ENCODE results near the gene LRMDA. TPM values are rescaled to one million over a fixed set of nuclear protein-coding genes. Genes with fewer than 3 reads are reported as not detected.

LRMDA gene
- total and polyA plus RNA-seq, 2 of the 4 experiments (the other 2 are of a cell fraction) = 0.07 TPM; not detected in 1

DNA sequence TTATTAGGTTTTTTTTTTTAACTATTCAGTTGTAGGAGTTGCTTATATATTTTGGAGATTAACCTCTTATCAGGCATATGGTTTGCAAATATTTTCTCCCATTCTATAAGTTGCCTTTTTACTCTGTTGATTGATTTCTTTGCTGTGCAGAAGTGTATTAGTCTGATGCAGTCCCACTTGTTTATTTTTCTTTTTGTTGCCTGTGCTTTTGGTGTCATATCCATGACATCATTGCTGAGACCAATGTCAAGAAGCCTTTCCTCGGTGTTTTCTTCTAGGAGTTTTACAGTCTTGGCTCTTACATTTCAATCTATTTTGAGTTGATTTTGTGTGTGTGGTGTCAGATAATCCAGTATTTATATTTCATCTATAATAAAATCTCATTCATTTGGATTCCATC lies 155.4 kb downstream of the LRMDA start:
- Histone ChIP-seq H2AK5ac (ENCODE audit: low read depth, low read length) (no peak overlapping the region), H4K20me1 (ENCODE audit: insufficient read depth, low read length) (no peaks in the 10 kb centered on the region), H3K9me1 (ENCODE audit: insufficient read depth, low read length) (no peaks in the 10 kb centered on the region), H2AK9ac (replicated peaks; ENCODE audit: low read depth, low read length, poor library complexity) (no peak overlapping the region), H3K14ac (replicated peaks; ENCODE audit: low read depth, low read length) (no peak overlapping the region), H2BK15ac (ENCODE audit: low read depth, low read length) (no peak overlapping the region), H4K91ac (ENCODE audit: insufficient read depth, low read depth, low read length) (no peak overlapping the region), H2BK20ac (ENCODE audit: low read depth, low read length) (no peak overlapping the region), H4K5ac (ENCODE audit: low read depth, low read length) (no peak overlapping the region), H4K8ac (ENCODE audit: low read depth in 2 of 2, low read length in 2 of 2) (no peak overlapping the region), H3K9ac (ENCODE audit: low read depth, low read length) (no peak overlapping the region), H3K27me3 (ENCODE audit: control insufficient read depth, insufficient read depth, low read length) (no peaks in the 10 kb centered on the region; the same call in 1 of the 2 replicates), H3K4me2 (ENCODE audit: low read depth, low read length) (no peak overlapping the region), H3K9me3 (ENCODE audit: control insufficient read depth, insufficient read depth, low read length) (peaks cover 5% of the 10 kb centered on the region), H3K56ac (ENCODE audit: extremely low read depth, insufficient read depth, low read length) (no peak overlapping the region), H3K36me3 (ENCODE audit: control insufficient read depth, insufficient read depth, low read length) (no peaks in the 10 kb centered on the region), H3K4ac (ENCODE audit: low read depth, low read length) (no peak overlapping the region), H2AFZ (replicated peaks; ENCODE audit: low read length, poor library complexity) (no peak overlapping the region), H3K27ac (ENCODE audit: insufficient read depth, low read length) (no peak overlapping the region), H3K4me3 (ENCODE audit: insufficient read depth, low read depth, low read length) (no peak overlapping the region), H2BK5ac (ENCODE audit: low read depth, low read length, poor library complexity, severe bottlenecking) (no peak overlapping the region), H3K18ac (ENCODE audit: low read depth, low read length) (no peak overlapping the region), H3K4me1 (ENCODE audit: control insufficient read depth, insufficient read depth, low read length) (no peaks in the 10 kb centered on the region), H3K23ac (ENCODE audit: low read depth, low read length) (no peak overlapping the region), H2BK120ac (ENCODE audit: low read depth, low read length) (no peak overlapping the region), H3K79me1 (ENCODE audit: low read depth in 1 of 2, low read length in 2 of 2) (no peaks in the 10 kb centered on the region)
- DNase-seq (no peak), ATAC-seq (ENCODE audit: low read depth) (no peak)
- BruUV-seq (replicated peaks) = no TSS peak
- no peak for TF ChIP-seq RCOR1 (IDR thresholded peaks at IDR 0.05; ENCODE audit: insufficient replicate concordance, low read length)
- TF ChIP-seq SMC3 (IDR thresholded peaks at IDR 0.05; ENCODE audit: low read depth, low read length) = no peak
- no peak for TF ChIP-seq POLR2A (IDR thresholded peaks at IDR 0.05; ENCODE audit: low read depth, low read length)
- no peak for TF ChIP-seq RAD21 (IDR thresholded peaks at IDR 0.05; ENCODE audit: low read length)
- no peak for TF ChIP-seq BHLHE40 (IDR thresholded peaks at IDR 0.05; ENCODE audit: low read depth, low read length)
- no peak for TF ChIP-seq RFX5 (IDR thresholded peaks at IDR 0.05; ENCODE audit: low read depth, low read length)
- TF ChIP-seq CHD1 (IDR thresholded peaks at IDR 0.05; ENCODE audit: low read depth, low read length) = no peak
- TF ChIP-seq, protein P1, sequence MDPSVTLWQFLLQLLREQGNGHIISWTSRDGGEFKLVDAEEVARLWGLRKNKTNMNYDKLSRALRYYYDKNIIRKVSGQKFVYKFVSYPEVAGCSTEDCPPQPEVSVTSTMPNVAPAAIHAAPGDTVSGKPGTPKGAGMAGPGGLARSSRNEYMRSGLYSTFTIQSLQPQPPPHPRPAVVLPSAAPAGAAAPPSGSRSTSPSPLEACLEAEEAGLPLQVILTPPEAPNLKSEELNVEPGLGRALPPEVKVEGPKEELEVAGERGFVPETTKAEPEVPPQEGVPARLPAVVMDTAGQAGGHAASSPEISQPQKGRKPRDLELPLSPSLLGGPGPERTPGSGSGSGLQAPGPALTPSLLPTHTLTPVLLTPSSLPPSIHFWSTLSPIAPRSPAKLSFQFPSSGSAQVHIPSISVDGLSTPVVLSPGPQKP (IDR thresholded peaks at IDR 0.05; ENCODE audit: borderline replicate concordance, low read depth, low read length) = no peak
- no peak for TF ChIP-seq MAZ (IDR thresholded peaks at IDR 0.05; ENCODE audit: borderline replicate concordance, low read depth, low read length)
- TF ChIP-seq FOS (IDR thresholded peaks at IDR 0.05; ENCODE audit: low read depth, low read length) = no peak
- TF ChIP-seq, protein P2, sequence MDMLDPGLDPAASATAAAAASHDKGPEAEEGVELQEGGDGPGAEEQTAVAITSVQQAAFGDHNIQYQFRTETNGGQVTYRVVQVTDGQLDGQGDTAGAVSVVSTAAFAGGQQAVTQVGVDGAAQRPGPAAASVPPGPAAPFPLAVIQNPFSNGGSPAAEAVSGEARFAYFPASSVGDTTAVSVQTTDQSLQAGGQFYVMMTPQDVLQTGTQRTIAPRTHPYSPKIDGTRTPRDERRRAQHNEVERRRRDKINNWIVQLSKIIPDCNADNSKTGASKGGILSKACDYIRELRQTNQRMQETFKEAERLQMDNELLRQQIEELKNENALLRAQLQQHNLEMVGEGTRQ (IDR thresholded peaks at IDR 0.05; ENCODE audit: low read depth, low read length) = no peak
- TF ChIP-seq MXI1 (IDR thresholded peaks at IDR 0.05; ENCODE audit: borderline replicate concordance, low read depth, low read length) = no peak
- TF ChIP-seq, protein P3, sequence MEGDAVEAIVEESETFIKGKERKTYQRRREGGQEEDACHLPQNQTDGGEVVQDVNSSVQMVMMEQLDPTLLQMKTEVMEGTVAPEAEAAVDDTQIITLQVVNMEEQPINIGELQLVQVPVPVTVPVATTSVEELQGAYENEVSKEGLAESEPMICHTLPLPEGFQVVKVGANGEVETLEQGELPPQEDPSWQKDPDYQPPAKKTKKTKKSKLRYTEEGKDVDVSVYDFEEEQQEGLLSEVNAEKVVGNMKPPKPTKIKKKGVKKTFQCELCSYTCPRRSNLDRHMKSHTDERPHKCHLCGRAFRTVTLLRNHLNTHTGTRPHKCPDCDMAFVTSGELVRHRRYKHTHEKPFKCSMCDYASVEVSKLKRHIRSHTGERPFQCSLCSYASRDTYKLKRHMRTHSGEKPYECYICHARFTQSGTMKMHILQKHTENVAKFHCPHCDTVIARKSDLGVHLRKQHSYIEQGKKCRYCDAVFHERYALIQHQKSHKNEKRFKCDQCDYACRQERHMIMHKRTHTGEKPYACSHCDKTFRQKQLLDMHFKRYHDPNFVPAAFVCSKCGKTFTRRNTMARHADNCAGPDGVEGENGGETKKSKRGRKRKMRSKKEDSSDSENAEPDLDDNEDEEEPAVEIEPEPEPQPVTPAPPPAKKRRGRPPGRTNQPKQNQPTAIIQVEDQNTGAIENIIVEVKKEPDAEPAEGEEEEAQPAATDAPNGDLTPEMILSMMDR (conservative IDR thresholded peaks at IDR 0.05; ENCODE audit: low read depth, low read length) = no peak
- dilution Hi-C loops (cut with HindIII; ENCODE audit: low sequenced_read_pairs, unreplicated experiment) = no loop called here
- intact Hi-C loops (cut with micrococcal nuclease) = no loop called here
- POLR2A ChIA-PET (ENCODE audit: unreplicated experiment) = no interaction called here
- in situ Hi-C loops (cut with MboI; ENCODE audit: low sequenced_read_pairs) = no loop called here
- WGBS, 2 experiments (ENCODE audit: extremely low coverage in 2 of 2, insufficient read length in 1 of 2) = no CpG with 5 or more reads among the region's 1 CpG
- CTCF ChIA-PET = no interaction called here

Measured in IMR-90 (cell line).